H9 (cell line): ENCODE measurements around the gene CATSPERZ. TPM values are rescaled to one million over a fixed set of nuclear protein-coding genes. Genes with fewer than 3 reads are reported as not detected.

ENCODE experiments used
- DNase-seq: peaks from one replicate; pipeline ENCODE4 v3.0.0-alpha.2; 2017
- H2AFZ ChIP-seq: one replicate; pipeline ENCODE4 v1.6.1; 2013; ENCODE audit warnings: mild to moderate bottlenecking, low read length, control low read depth, moderate library complexity
- H2AK5ac ChIP-seq: 2 replicates; pipeline ENCODE4 v1.6.1; 2013; ENCODE audit warnings: low read length, control low read depth, mixed read lengths; ENCODE audit not compliant: insufficient read length
- H2BK120ac ChIP-seq: one replicate; pipeline ENCODE4 v1.6.1; 2013; ENCODE audit warnings: low read depth, mild to moderate bottlenecking, low read length, control low read depth, inconsistent platforms; ENCODE audit not compliant: poor library complexity, severe bottlenecking
- H2BK12ac ChIP-seq: 2 replicates; pipeline ENCODE4 v1.6.1; 2013; ENCODE audit warnings: low read length, control low read depth, mixed read lengths, low read depth; ENCODE audit not compliant: insufficient read length
- H2BK15ac ChIP-seq: 2 replicates; pipeline ENCODE4 v1.6.1; 2013; ENCODE audit warnings: low read depth, low read length, control low read depth
- H2BK20ac ChIP-seq: one replicate; pipeline ENCODE4 v1.6.1; 2013; ENCODE audit warnings: low read depth, mild to moderate bottlenecking, low read length, control low read depth, inconsistent platforms; ENCODE audit not compliant: poor library complexity, severe bottlenecking
- H2BK5ac ChIP-seq: 2 replicates; pipeline ENCODE4 v1.6.1; 2013; ENCODE audit warnings: low read length, control low read depth, mixed read lengths; ENCODE audit not compliant: insufficient read length
- H3K14ac ChIP-seq: 2 replicates; pipeline ENCODE4 v1.6.1; 2013; ENCODE audit warnings: low read length, control low read depth; ENCODE audit not compliant: insufficient read depth
- H3K18ac ChIP-seq: 2 replicates; pipeline ENCODE4 v1.6.1; 2013; ENCODE audit warnings: low read depth, mild to moderate bottlenecking, mixed read lengths, low read length, control low read depth; ENCODE audit not compliant: insufficient read length
- H3K23ac ChIP-seq: 2 replicates; pipeline ENCODE4 v1.6.1; 2013; ENCODE audit warnings: low read length, control low read depth, mixed read lengths, low read depth; ENCODE audit not compliant: insufficient read length
- H3K23me2 ChIP-seq: 2 replicates; pipeline ENCODE4 v1.6.1; 2013; ENCODE audit warnings: low read depth, mild to moderate bottlenecking, mixed read lengths, low read length, control low read depth; ENCODE audit not compliant: insufficient read length, poor library complexity, severe bottlenecking
- H3K27ac ChIP-seq: 2 replicates; pipeline ENCODE4 v1.5.1; 2013; ENCODE audit warnings: low read length, control low read depth, mixed read lengths, low read depth; ENCODE audit not compliant: insufficient read length
- H3K27me3 ChIP-seq: 2 replicates; pipeline ENCODE4 v1.6.1; 2013; ENCODE audit warnings: low read length, control low read depth, inconsistent platforms; ENCODE audit not compliant: insufficient read depth
- H3K4ac ChIP-seq: 2 replicates; pipeline ENCODE4 v1.6.1; 2013; ENCODE audit warnings: low read depth, mild to moderate bottlenecking, control low read depth, inconsistent platforms, low read length, moderate library complexity
- H3K4me1 ChIP-seq: 2 replicates; pipeline ENCODE4 v1.6.1; 2013; ENCODE audit warnings: low read length, control low read depth, inconsistent platforms; ENCODE audit not compliant: insufficient read depth
- H3K4me2 ChIP-seq: 2 replicates; pipeline ENCODE4 v1.6.1; 2013; ENCODE audit warnings: low read length, control low read depth, mixed read lengths; ENCODE audit not compliant: insufficient read length, insufficient read depth
- H3K56ac ChIP-seq: 2 replicates; pipeline ENCODE4 v1.6.1; 2013; ENCODE audit warnings: low read depth, mild to moderate bottlenecking, mixed read lengths, low read length, control low read depth; ENCODE audit not compliant: insufficient read length
- H3K79me1 ChIP-seq: 2 replicates; pipeline ENCODE4 v1.6.1; 2013; ENCODE audit warnings: low read depth, mild to moderate bottlenecking, moderate library complexity, low read length, control low read depth, inconsistent platforms; ENCODE audit not compliant: insufficient read depth, poor library complexity, severe bottlenecking
- H3K79me2 ChIP-seq: 2 replicates; pipeline ENCODE4 v1.6.1; 2013; ENCODE audit warnings: low read length, control low read depth, inconsistent platforms; ENCODE audit not compliant: insufficient read depth
- H3K9ac ChIP-seq: 2 replicates; pipeline ENCODE4 v1.6.1; 2013; ENCODE audit warnings: low read length, control low read depth, mixed read lengths; ENCODE audit not compliant: insufficient read length; ENCODE audit errors: extremely low read depth
- H3K9me3 ChIP-seq: one replicate; pipeline ENCODE4 v1.6.1; 2013; ENCODE audit warnings: low read depth, low read length, inconsistent platforms; ENCODE audit not compliant: control insufficient read depth
- H3T11ph ChIP-seq: one replicate; pipeline ENCODE4 v1.6.1; 2013; ENCODE audit warnings: mild to moderate bottlenecking, low read length, control low read depth, inconsistent platforms
- H4K20me1 ChIP-seq: one replicate; pipeline ENCODE4 v1.6.1; 2013; ENCODE audit not compliant: control insufficient read depth, insufficient read length, insufficient read depth
- H4K5ac ChIP-seq: 2 replicates; pipeline ENCODE4 v1.6.1; 2013; ENCODE audit warnings: low read depth, mild to moderate bottlenecking, mixed read lengths, low read length, control low read depth; ENCODE audit not compliant: insufficient read length
- H4K8ac ChIP-seq: replicated peaks from 2 replicates; pipeline ENCODE4 v1.6.1; 2013; ENCODE audit warnings: low read length, control low read depth, mixed read lengths, low read depth; ENCODE audit not compliant: insufficient read length
- H4K91ac ChIP-seq: 2 replicates; pipeline ENCODE4 v1.6.1; 2013; ENCODE audit warnings: low read depth, mild to moderate bottlenecking, moderate library complexity, mixed read lengths, low read length, control low read depth; ENCODE audit not compliant: insufficient read length
- H3K27ac Mint-ChIP-seq, 3 experiments: 2 replicates in 2 of 3; 3 replicates in 1 of 3; pipeline ENCODE4 v1.8.0; 2020 to 2021; ENCODE audit warnings: mixed read lengths in 3 of 3, mild to moderate bottlenecking in 1 of 3, moderate library complexity in 1 of 3
- H3K27me3 Mint-ChIP-seq: 2 replicates; pipeline ENCODE4 v1.8.0; 2021; ENCODE audit warnings: low read depth, mild to moderate bottlenecking, moderate library complexity, mixed read lengths
- H3K36me3 Mint-ChIP-seq, 3 experiments: 2 replicates in 2 of 3; 3 replicates in 1 of 3; pipeline ENCODE4 v1.8.0; 2020 to 2021; ENCODE audit warnings: low read depth in 3 of 3, mixed read lengths in 3 of 3; ENCODE audit not compliant: insufficient read depth in 1 of 3
- H3K4me1 Mint-ChIP-seq, 2 experiments: 2 replicates each; pipeline ENCODE4 v1.8.0; 2020; ENCODE audit warnings: mixed read lengths in 2 of 2
- H3K4me3 Mint-ChIP-seq, 2 experiments: 2 replicates in 1 of 2; 3 replicates in 1 of 2; pipeline ENCODE4 v1.8.0; 2020 to 2021; ENCODE audit warnings: mild to moderate bottlenecking in 2 of 2, mixed read lengths in 2 of 2, moderate library complexity in 1 of 2
- H3K9me3 Mint-ChIP-seq, 2 experiments: 2 replicates in 1 of 2; 3 replicates in 1 of 2; pipeline ENCODE4 v1.8.0; 2020; ENCODE audit warnings: mild to moderate bottlenecking in 2 of 2, mixed read lengths in 2 of 2, moderate library complexity in 1 of 2
- CTCF ChIP-seq: fragments of 200-600 bp; sonication (generic); conservative IDR thresholded peaks from 3 replicates; pipeline ENCODE4 v1.8.0; 2021; ENCODE audit warnings: antibody characterized with exemption, mild to moderate bottlenecking
- WGBS: extraction: QIAGEN DNeasy Blood & Tissue Kit; methylation state at CpG from one replicate; pipeline ENCODE4 v1.1.7; 2013; ENCODE audit warnings: missing lambda C conversion rate, low lambda C conversion rate, mixed read lengths; ENCODE audit not compliant: insufficient read length; ENCODE audit errors: extremely low coverage; 5-methylcytosine and 5-hydroxymethylcytosine counted together
- total RNA-seq: library from RNA; stranded (reverse); gene quantifications from 2 replicates; pipeline ENCODE4 v1.2.1, GENCODE V29; 2021

The CATSPERZ gene
- total RNA-seq, 1 experiment from 2014 or later: 0.92 TPM

DNA sequence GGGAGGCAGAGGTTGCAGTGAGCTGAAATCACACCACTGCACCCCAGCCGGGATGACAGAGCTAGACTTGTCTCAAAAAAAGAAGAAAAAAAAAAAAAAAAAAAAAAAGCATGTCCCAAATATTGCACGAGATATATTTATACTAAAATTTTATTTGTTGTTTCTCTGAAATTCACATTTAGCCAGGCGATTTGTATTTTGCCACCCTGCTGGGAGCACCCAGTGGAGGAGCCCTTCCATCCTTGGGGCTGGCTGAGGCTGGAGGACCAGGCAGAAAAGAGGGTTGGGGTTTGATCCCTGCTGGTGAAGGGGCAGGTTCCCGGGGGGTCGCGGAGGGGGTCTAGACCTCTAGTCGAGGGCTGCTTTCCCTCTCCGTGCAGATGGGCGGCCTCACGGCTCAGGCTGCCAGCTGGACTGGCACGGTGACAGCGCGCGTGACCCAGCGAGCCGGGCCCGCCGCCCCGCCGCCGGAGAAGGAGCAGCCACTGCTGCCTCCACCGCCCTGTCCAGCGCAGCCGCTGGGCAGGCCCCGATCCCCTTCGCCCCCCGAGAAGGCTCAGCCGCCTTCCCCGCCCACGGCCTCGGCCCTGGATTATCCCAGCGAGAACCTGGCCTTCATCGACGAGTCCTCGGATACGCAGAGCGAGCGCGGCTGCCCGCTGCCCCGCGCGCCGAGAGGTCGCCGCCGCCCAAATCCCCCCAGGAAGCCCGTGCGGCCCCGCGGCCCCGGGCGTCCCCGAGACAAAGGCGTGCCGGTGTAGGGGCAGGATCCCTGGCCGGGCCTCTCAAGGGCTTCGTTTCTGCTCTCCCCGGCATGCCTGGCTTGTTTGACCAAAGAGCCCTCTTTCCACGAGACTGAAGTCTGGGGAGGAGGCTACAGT lies 952 bp upstream of the CATSPERZ start:
- Histone ChIP-seq H3K9ac (no peak overlapping the region), H3K4me2 (peak overlapping the region; percentile 11), H2BK5ac (no peak overlapping the region), H3K14ac (no peak overlapping the region), H2AK5ac (no peak overlapping the region), H3K27ac (no peak overlapping the region), H3K18ac (no peak overlapping the region), H3K56ac (no peak overlapping the region), H3K79me1 (no peaks in the 10 kb centered on the region), H3K27me3 (peaks cover 62% of the 10 kb centered on the region), H4K20me1 (no peaks in the 10 kb centered on the region), H3T11ph (no peak overlapping the region), H4K91ac (no peak overlapping the region), H3K23me2 (peaks cover 13% of the 10 kb centered on the region), H3K79me2 (no peaks in the 10 kb centered on the region), H3K4ac (no peak overlapping the region), H3K9me3 (no peaks in the 10 kb centered on the region), H4K5ac (no peak overlapping the region), H3K23ac (no peak overlapping the region), H2BK20ac (no peak overlapping the region), H4K8ac (no peak overlapping the region), H2BK12ac (no peak overlapping the region), H2BK15ac (no peak overlapping the region), H2AFZ (no peak overlapping the region), H3K4me1 (no peaks in the 10 kb centered on the region), H2BK120ac (no peak overlapping the region)
- TF ChIP-seq CTCF: no peak
- Mint-ChIP-seq H3K4me3 (peak overlapping the region; percentile 46 to 82; a peak in 4 of 5 replicates), H3K27me3 (peaks cover 93% of the 10 kb centered on the region), H3K27ac (no peak overlapping the region), H3K36me3 (peaks cover 0 to 2% (median 0%) of the 10 kb centered on the region in 3 experiments; a peak in 2 of 7 replicates), H3K4me1 (peaks cover 11 to 28% of the 10 kb centered on the region in 2 experiments; a peak in 3 of 4 replicates), H3K9me3 (peaks cover 0 to 3% of the 10 kb centered on the region in 2 experiments; a peak in 2 of 5 replicates)
- no CpG with 5 or more reads among the region's 60 CpGs for WGBS
- DNase-seq: no peak
